Right lobe of liver (tissue), 6 donors: ENCODE results near the gene VENTX. TPM values are rescaled to one million over a fixed set of nuclear protein-coding genes. Genes with fewer than 3 reads are reported as not detected.

Experiments used
- ATAC-seq, 4 donors: fragments of 200-7000 bp; cut with Tn5 transposase; one replicate each; pipeline ENCODE4 v1.9.1; 2020; ENCODE audit warnings: mild to moderate bottlenecking in 4 of 4, moderate library complexity in 4 of 4
- DNase-seq, 3 donors: peaks; one replicate each; pipeline ENCODE4 v3.0.0-alpha.2; 2020
- H3K27ac ChIP-seq, 3 donors: fragments of 200-600 bp; one replicate each; pipeline ENCODE4 v1.8.0; 2022
- H3K27me3 ChIP-seq, 2 donors: fragments of 200-600 bp; one replicate each; pipeline ENCODE4 v1.8.0; 2022
- H3K36me3 ChIP-seq, 4 donors: fragments of 200-600 bp; sonication (generic) in 1 of 4; one replicate each; pipeline versions ENCODE4 v1.5.1 to v1.8.0; 2017 to 2022; ENCODE audit warnings: control low read depth in 1 of 4
- H3K4me1 ChIP-seq, 4 donors: fragments of 200-600 bp; sonication (generic) in 1 of 4; one replicate each; pipeline versions ENCODE4 v1.5.1 to v1.8.0; 2017 to 2022; ENCODE audit warnings: control low read depth in 1 of 4
- H3K4me3 ChIP-seq, 3 donors: fragments of 200-600 bp; one replicate each; pipeline ENCODE4 v1.8.0; 2022
- H3K9me3 ChIP-seq, 4 donors: fragments of 200-600 bp; sonication (generic) in 1 of 4; one replicate each; pipeline versions ENCODE4 v1.5.1 to v1.8.0; 2017 to 2022; ENCODE audit warnings: control low read depth in 1 of 4
- POLR2A ChIP-seq: fragments of 450-650 bp; IDR thresholded peaks from one replicate; pipeline ENCODE4 v1.6.1; 2017; ENCODE audit warnings: antibody characterized with exemption, mild to moderate bottlenecking
- WGBS: methylation state at CpG from one replicate; pipeline ENCODE4 v1.1.6; 2018; ENCODE audit warnings: low coverage, low lambda C conversion rate; ENCODE audit not compliant: insufficient coverage; ENCODE audit errors: missing lambda C conversion rate; 5-methylcytosine and 5-hydroxymethylcytosine counted together
- intact Hi-C, 2 donors: fragments of 100-400 bp; cut with DNase I; formaldehyde crosslinking; loops; one replicate each; pipeline versions ENCODE4 v1.11.2 to v1.14.1; 2022
- total RNA-seq, 6 experiments: library from RNA; depleted of rRNA in 2 of 6; stranded (reverse); fragments of >200 nt in 2 of 6; fragmentation: NEBNext Ultra II Directional in 3 of 6; extraction: Animal tissue kit (Norgen Biotek cat#: 25700) in 3 of 6; gene quantifications; one replicate each; pipeline versions ENCODE4 v1.1.0 to v1.2.4, GENCODE V29; 2016 to 2023
- TF ChIP-seq, protein P1 (sequence below), 4 donors: fragments of 200-600 bp in 3 of 4; fragments of 450-650 bp in 1 of 4; IDR thresholded peaks; one replicate each; pipeline versions ENCODE4 v1.5.1 to v1.8.0; 2016 to 2022; ENCODE audit warnings: antibody characterized with exemption in 4 of 4, mild to moderate bottlenecking in 2 of 4
- donor health status: DM: no; HTN: yes; CAD: no.
- donor health status: DM: no; HTN: no; CAD: no.
- donor health status: DM: no; HTN: no; CAD: no.
- donor health status: DM: no; HTN: yes; CAD: no.
- donor health status: DM: no; HTN: yes; CAD: no.

Gene VENTX
- total RNA-seq, 6 experiments from 2014 or later, result 0.09 to 0.38 (median 0.19) TPM

DNA sequence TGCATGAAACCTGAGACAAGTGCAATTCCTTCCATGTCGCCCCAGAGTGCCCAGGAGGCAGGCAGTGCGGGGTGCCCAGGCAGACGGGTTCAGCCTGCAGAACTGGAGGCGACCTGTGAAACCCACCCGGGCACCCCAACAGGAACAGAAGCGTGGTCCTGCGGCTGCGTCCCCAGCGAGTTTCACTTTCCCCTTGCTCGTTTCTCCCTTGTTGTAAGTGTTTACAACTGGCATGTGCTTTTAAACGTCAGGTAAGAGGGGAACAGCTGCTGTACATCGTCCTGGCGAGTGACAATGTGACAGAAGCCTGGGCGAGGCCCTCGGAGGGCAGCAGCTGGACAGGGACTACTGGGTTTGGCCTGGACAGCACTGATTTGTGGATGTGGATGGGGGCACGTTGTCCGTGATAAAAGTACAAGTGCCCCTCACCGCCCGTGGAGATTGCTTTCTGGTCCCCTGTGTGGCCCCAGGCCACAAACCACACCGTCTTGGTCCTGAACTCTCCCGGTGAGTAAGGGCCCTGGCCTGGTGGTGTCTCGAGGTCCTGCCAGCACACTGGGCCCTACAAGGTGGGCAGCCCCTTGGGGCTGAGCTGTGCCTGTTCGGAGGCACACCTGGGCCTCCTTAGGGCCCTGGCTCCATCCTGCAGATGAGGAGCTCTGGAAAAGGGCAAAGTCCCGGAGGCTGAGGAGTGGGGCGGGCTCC is 4.0 kb downstream of the VENTX start:
- TF ChIP-seq, protein P1, sequence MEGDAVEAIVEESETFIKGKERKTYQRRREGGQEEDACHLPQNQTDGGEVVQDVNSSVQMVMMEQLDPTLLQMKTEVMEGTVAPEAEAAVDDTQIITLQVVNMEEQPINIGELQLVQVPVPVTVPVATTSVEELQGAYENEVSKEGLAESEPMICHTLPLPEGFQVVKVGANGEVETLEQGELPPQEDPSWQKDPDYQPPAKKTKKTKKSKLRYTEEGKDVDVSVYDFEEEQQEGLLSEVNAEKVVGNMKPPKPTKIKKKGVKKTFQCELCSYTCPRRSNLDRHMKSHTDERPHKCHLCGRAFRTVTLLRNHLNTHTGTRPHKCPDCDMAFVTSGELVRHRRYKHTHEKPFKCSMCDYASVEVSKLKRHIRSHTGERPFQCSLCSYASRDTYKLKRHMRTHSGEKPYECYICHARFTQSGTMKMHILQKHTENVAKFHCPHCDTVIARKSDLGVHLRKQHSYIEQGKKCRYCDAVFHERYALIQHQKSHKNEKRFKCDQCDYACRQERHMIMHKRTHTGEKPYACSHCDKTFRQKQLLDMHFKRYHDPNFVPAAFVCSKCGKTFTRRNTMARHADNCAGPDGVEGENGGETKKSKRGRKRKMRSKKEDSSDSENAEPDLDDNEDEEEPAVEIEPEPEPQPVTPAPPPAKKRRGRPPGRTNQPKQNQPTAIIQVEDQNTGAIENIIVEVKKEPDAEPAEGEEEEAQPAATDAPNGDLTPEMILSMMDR (IDR thresholded peaks at IDR 0.05), result no peak
- no peak for TF ChIP-seq POLR2A
- intact Hi-C loops, result no loop called here
- Histone ChIP-seq H3K27ac (no peak overlapping the region), H3K36me3 (no peaks in the 10 kb centered on the region), H3K27me3 (peaks cover 0 to 5% of the 10 kb centered on the region in 2 donors), H3K4me1 (peaks cover 0 to 4% (median 0%) of the 10 kb centered on the region in 4 donors), H3K4me3 (no peak overlapping the region), H3K9me3 (no peaks in the 10 kb centered on the region)
- WGBS, result 41% methylated on average over 6 of the region's 25 CpGs
- no peak for DNase-seq
- no peak for ATAC-seq

DNA sequence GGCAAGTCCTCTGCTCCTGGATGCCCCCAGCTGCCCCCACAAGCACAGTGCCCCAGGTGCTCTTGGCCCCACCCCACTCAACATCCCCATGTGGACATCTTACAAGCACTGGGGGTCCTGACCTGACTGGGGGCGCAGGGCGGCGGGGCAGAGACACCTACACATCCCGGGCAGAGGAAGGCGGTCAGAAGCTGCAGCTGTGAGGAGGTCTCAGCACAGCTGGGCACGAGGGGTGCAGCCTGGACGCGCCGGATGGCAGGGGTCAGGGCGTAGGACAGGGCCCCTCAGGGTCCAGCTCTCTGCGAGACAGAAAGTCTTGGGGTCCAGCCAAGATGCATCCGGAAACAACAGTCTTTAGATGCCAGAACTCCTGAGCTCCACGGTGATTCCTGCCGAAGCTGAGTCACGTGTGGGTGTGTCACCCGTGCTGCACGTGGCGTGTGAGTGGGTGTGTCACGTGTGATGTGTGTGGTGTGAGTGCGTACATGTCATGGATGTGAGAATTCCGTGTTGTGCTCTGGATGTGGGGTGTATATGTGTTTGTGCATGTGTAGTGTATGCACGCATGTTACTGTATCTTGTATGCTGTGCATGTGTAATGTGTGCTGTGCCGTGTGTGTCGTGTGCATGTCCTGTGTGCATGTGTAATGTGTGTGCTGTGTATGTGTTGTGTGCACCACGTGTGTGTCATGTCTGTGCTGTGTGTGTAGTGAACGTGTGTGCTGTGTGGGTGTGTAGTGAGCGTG is 5.1 kb downstream of the VENTX start:
- H3K27ac ChIP-seq, result no peak overlapping the region
- DNase-seq (no peak), ATAC-seq (no peak)
- TF ChIP-seq POLR2A, result no peak
- TF ChIP-seq, protein P1 (IDR thresholded peaks at IDR 0.05), result no peak
- H3K4me1 ChIP-seq, result no peaks in the 10 kb centered on the region
- no peak overlapping the region for H3K4me3 ChIP-seq
- 62% methylated on average over 20 of the region's 27 CpGs for WGBS
- H3K9me3 ChIP-seq, result no peaks in the 10 kb centered on the region
- peaks cover 0 to 5% of the 10 kb centered on the region in 2 donors for H3K27me3 ChIP-seq
- no peaks in the 10 kb centered on the region for H3K36me3 ChIP-seq
- intact Hi-C loops, result no loop called here

DNA sequence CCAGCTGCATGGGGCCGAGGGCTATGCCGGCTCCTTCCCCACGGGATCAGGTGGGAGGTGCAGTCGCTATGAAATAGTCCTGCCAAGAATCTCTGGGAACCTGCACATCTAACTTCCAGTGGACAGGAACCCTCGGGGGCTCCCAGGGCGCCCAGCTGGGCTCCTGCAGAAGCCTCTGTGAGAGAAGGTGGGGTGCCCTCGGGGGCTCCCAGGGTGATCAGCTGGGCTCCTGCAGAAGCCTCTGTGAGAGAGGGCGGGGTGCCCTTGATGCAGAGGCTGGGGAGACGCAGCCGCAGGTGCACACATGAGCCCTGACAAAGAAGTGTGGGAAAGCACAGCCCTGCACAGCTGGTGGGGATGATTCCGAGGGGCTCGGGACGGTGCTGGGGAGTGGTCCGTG is 5.9 kb downstream of the VENTX start:
- Histone ChIP-seq H3K27me3 (peaks cover 0 to 5% of the 10 kb centered on the region in 2 donors), H3K4me1 (no peaks in the 10 kb centered on the region), H3K27ac (no peak overlapping the region), H3K36me3 (no peaks in the 10 kb centered on the region), H3K9me3 (no peaks in the 10 kb centered on the region), H3K4me3 (no peak overlapping the region)
- DNase-seq, result no peak
- ATAC-seq, result no peak
- TF ChIP-seq POLR2A, result no peak
- TF ChIP-seq, protein P1 (IDR thresholded peaks at IDR 0.05), result no peak
- WGBS, result 65% methylated on average over 10 of the region's 14 CpGs
- intact Hi-C loops, result no loop called here

DNA sequence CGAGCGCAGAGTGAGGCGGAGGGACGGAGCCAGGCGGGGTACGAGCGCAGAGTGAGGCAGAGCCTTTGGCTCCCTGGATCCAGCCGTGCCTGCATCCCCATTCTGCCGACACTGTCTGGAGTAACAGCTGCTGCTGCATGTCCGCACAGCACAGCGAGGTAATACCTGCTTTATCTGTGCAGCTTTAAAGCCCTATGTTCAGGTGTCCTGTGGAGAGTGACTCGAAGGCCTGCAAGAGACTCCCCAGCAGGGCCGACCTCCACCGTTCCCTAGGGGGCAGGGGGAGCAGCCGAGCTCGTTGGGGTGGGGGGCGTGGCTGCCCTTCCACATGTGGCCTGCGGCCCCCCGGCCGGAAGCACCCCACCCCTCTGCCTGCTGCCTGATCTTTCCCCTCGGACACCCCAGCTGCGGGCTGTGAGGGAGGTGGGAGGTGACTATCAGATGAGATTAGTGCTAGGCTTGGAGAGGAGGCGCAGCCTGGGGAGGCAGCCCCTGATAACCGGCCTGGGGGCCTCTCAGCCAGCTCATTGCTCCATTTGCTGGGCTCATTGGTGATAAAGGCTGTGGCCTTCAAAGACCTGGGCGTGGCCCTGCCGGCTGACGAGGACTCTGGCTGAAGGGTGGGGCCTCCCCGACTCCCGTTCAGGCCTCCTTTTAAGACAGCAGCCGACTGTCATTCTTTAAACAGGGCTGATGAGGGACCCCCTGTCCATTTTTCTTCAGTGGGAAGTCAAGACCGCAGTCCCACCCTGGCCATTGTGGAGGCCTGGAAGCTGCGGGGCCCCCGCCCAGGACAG is 8.0 kb downstream of the VENTX start:
- intact Hi-C loops, result no loop called here
- no peaks in the 10 kb centered on the region for H3K9me3 ChIP-seq
- DNase-seq (no peak), ATAC-seq (no peak)
- H3K27me3 ChIP-seq, result peaks cover 0 to 5% of the 10 kb centered on the region in 2 donors
- H3K36me3 ChIP-seq, result no peaks in the 10 kb centered on the region
- WGBS, result no CpG with 5 or more reads among the region's 33 CpGs
- H3K4me3 ChIP-seq, result no peak overlapping the region
- no peaks in the 10 kb centered on the region for H3K4me1 ChIP-seq
- TF ChIP-seq, protein P1 (IDR thresholded peaks at IDR 0.05), result no peak
- no peak for TF ChIP-seq POLR2A
- H3K27ac ChIP-seq, result no peak overlapping the region
